Fibroblast of skin of left biceps (primary cell): Measurements from ENCODE around the gene TRAK2.

Source experiments
- DNase-seq, 2 experiments: peaks; one replicate each; pipeline ENCODE4 v3.0.0-alpha.2; 2013; ENCODE audit warnings: low read depth in 2 of 2

TRAK2 gene

GRCh38 chr2:201362396-201362795, 88.9 kb downstream of the TRAK2 start:
- no peak for DNase-seq

DNA sequence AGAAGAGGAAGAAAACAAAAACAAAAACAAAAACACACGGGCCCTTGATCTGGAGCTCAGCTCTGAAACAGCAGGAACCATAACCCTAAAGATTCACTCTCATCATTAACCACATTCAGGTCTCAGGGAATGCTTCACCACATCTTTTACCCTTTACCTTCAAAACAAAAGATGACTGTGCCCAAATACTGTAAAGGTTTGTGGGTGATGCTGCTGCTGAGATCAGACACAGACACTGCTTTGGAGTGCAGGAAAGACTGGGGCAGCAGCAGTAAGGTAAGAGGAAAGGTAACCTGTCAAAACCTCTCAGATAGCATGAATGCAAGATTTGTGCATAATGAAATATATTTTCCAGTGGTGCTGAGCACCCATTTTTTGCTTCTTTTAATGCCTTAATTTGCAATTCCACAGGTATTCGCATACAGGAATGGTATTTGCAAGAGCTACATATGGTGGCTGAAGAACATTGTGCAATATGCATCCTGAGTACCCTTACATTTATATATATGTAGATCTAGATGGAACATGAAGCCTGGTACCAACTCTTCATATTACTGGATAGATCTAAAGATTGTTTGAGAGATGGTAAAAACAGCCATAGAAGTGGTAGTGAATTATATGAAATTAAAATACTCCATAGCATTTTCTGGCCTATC, 90.1 kb downstream of the TRAK2 start:
- DNase-seq = no peak

DNA sequence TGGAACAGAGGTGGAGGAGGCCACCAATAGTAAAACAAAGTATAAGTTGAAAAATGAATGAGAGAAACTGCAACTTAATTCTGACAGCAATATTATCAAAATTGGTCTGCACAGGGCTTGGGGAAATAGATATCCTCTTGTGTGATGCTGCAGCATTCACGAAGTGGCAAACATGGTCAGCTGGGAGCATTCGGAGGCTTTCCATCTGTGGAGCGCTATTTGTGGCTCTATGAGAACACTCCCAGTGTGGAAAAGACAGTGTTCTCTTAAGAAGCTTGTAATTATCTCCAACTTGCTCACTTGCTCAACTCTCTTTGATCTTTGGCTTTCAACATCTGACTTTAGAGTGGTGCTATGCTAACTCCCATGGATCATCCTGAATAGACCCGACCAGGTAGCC, 91.0 kb downstream of the TRAK2 start:
- no peak for DNase-seq

DNA sequence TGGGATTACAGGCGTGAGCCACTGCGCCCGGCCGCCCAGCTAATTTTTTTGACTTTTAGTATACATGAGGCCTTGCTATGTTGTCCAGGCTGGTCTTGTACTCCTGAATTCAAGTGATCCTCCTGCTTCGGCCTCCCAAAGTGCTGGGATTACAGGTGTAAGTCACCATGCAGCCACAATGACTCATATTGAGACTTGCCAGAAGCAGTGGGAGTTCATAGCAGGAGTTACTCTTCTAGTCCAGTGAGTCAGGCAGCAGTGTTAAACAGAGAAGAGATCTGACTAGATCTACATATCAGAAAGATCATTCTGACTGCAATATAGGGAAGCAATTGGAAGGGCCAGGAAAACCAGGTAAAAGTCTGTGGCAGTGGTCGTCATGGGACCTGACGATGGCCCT, 92.6 kb downstream of the TRAK2 start:
- peak; percentile 54 to 58 for DNase-seq

GRCh38 chr2:201357221-201357620, 94.0 kb downstream of the TRAK2 start, which contains the start of gene FLACC1:
TSS of gene FLACC1 (minus strand) at chr2:201357345. CDS start at chr2:201351404, 5,941 bp downstream.
- DNase-seq = peak in 1 of 2 experiments; percentile 6

GRCh38 chr2:201353116-201353515, 98.1 kb downstream of the TRAK2 start:
- DNase-seq = peak in 1 of 2 experiments; percentile 18

DNA sequence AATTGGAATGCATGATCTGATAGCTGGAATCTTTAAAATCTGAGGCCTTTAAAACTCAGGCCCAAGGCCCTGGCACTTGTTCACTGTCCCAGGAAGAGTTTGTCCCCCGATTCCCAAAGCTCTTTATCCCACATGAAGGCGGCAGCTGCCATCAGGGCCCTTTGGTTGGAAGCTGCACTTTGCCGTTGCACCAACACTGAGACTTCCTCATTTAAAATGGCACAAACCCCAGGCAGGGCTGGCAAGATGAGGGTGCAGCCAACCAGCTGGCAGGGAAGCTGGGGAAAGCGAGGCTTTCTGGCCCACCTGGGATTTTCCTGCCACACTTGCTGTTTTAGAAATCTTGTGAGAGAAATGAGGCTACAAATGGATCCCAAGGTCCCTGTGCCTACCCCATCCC, 100.4 kb downstream of the TRAK2 start:
- DNase-seq = no peak

DNA sequence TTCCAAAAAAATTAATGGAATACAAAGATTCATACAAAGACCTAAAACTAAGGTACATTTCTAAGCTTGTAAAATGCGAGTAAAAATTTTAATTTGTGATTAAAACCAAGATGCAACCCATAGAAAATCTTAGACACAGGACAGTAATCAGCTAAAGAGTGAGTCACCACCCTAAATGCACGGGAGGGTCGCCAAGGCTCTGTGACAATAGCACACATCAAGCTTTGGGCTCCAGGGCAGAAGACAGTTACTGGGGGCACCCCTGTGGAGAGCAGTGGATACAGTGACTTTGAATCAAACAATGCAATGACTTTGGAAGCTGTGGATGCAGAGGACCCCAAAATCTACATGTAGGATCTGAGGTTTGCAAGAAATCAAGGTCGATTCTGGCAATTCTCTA, 101.7 kb downstream of the TRAK2 start:
- no peak for DNase-seq

GRCh38 chr2:201348758-201349157, 102.5 kb downstream of the TRAK2 start:
- no peak for DNase-seq

DNA sequence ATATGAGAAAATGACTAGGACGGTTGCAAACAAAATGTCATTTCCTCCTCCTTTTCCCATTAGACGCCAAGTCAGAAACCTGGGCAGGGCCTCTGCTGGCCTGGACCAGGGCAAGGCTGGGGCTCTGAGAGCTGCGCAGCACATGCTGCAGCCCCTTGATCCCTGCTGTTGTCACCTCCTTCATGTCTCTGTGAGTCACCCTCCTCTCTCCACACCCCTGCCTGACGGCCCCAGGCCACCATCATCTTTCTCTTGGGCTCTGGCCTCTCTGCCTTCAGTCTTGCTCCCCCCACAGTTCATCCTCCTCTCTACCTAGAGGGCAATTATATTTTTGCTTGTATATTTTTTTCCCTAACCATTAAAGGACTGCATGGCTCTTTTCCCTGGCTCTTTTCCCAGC, 104.1 kb downstream of the TRAK2 start:
- DNase-seq = no peak

DNA sequence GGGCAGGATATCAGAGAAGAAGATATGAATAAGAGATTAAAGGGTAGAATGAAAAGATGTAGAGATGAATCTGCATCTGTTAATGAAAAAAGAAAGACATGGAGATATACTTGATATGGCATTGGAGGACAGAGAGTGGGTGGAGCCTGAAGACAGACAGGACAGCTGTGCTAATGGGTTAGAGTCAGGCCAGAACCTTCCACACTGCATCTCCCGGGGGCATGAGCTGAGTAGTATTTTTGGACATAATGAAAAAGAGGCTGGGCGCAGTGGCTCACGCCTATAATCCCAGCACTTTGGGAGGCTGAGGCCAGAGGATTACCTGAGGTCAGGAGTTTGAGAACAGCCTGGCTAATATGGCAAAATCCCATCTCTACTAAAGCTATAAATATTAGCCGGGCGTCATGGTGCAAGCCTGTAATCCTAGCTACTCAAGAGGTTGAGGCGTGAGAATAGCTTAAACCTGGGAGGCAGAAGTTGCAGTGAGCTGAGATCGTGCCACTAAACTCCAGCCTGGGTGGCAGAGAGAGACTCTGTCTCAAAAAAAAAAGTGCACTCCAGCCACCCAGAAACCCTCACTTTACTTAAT, 105.5 kb downstream of the TRAK2 start:
- DNase-seq = no peak

DNA sequence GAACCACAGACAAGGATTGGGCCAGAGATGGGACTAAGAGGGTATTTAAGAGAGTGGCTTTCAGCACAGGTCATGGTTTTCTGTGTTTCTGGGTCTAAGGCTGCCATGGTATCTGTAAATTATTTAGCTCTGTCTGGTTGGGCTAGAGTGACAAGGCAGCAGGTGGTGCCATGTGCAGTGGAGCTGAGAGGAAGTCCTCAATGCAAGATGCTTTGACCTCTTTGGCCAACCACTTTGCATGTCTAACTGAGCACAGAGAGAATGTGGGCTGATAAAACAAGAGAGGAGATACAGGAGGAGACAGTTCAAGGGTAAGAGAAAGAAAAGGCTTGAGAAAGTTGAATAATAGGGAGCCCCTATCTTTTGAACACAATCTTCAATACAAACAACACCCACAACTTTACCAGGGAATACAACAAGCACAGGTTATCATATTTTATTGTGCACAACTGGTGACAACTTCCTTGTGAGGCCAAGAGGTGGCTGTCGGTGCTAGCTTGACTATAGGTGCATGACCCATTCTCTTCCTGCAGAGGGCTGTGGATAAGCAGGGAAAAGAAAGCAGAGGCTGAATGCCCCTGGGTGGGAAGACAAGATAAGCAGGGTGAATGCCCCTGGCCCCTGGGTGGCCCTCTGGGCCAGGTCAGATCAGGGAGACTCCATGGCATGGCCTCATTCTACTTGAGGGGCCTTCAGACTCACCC, 106.4 kb downstream of the TRAK2 start:
- DNase-seq = no peak

DNA sequence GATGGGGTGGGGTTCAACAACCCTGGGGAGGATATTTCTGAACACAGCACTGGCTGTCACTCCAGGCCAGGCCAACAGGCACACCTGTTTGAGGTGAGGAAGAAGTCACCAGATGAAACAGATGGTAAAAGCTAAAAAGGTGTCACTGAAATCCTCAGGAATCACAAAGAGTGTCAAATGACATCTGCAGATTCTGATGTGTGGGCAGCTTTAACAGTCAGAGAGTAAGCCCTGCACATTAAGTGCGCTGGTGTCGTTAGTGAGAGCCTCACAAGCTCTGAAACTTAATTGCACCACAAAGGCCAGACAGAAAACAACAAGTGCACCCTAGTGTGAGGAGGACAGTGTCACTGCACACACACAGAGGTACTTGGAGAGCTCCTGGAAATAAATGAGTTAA, 107.7 kb downstream of the TRAK2 start:
- no peak for DNase-seq

GRCh38 chr2:201342923-201343322, 108.3 kb downstream of the TRAK2 start:
- no peak for DNase-seq

DNA sequence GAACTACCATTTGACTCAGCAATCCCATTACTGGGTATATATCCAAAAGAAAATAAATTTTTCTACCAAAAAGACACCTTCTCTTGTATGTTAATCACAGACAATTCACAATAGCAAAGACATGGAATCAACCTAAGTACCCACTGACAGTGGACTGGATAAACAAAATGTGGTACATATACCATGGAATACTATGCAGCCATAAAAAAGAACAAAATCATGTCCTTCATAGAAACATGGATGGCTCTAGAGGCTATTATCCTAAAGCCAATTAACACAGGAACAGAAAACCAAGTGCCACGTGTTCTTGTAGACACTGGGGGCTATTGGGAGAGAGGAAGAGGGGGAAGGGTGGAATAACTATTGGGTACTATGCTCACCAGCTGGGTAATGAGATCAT, 121.8 kb downstream of the TRAK2 start:
- DNase-seq = no peak

- DNase-seq = no peak
Observed at GRCh38 chr2:201327678-201328077, 123.6 kb downstream of the TRAK2 start.
